Nephron progenitor cell (in vitro differentiated cells): ENCODE results near the gene FGF12.

Experiments
- DNase-seq: peaks from one replicate; pipeline ENCODE4 v3.0.0; 2021
- H3K27ac Mint-ChIP-seq: 2 replicates; pipeline ENCODE4 v1.8.0; 2021; ENCODE audit warnings: mild to moderate bottlenecking, moderate library complexity, mixed read lengths
- H3K27me3 Mint-ChIP-seq: 2 replicates; pipeline ENCODE4 v1.8.0; 2021; ENCODE audit warnings: mild to moderate bottlenecking, low read depth, mixed read lengths; ENCODE audit not compliant: poor library complexity
- H3K36me3 Mint-ChIP-seq: 2 replicates; pipeline ENCODE4 v1.8.0; 2021; ENCODE audit warnings: low read depth, mixed read lengths
- H3K4me1 Mint-ChIP-seq: 2 replicates; pipeline ENCODE4 v1.8.0; 2021; ENCODE audit warnings: mixed read lengths
- H3K4me3 Mint-ChIP-seq: 2 replicates; pipeline ENCODE4 v1.8.0; 2021; ENCODE audit warnings: mild to moderate bottlenecking, moderate library complexity, mixed read lengths
- H3K9me3 Mint-ChIP-seq: 2 replicates; pipeline ENCODE4 v1.8.0; 2021; ENCODE audit warnings: mild to moderate bottlenecking, moderate library complexity, mixed read lengths
- TF ChIP-seq, protein P1 (sequence below): fragments of 200-600 bp; sonication (generic); IDR thresholded peaks from 2 replicates; pipeline ENCODE4 v1.5.0; 2021; ENCODE audit warnings: antibody characterized with exemption

The FGF12 gene

DNA sequence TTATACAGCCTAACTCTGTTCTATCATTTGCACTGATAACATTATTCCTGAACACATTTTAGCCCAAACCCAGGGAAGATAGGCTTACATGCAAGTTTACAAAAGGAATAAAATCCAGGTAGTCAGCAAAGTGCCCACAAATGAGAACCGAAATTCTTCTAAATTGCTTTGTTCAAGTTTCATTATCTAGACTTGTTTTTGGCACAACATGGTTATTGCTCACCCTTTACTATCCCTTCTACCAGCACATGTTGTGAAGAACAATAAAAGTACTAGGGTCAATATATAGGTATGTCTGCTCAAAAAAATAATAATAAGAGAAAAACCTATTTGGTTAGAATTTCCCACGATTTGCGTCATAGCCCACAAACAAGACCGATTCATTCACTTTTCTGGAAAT lies 430.5 kb downstream of the FGF12 start:
- Mint-ChIP-seq H3K9me3 (no peaks in the 10 kb centered on the region), H3K4me3 (no peak overlapping the region), H3K27ac (no peak overlapping the region), H3K36me3 (no peaks in the 10 kb centered on the region), H3K27me3 (no peaks in the 10 kb centered on the region), H3K4me1 (no peaks in the 10 kb centered on the region)
- no peak for DNase-seq
- TF ChIP-seq, protein P1, sequence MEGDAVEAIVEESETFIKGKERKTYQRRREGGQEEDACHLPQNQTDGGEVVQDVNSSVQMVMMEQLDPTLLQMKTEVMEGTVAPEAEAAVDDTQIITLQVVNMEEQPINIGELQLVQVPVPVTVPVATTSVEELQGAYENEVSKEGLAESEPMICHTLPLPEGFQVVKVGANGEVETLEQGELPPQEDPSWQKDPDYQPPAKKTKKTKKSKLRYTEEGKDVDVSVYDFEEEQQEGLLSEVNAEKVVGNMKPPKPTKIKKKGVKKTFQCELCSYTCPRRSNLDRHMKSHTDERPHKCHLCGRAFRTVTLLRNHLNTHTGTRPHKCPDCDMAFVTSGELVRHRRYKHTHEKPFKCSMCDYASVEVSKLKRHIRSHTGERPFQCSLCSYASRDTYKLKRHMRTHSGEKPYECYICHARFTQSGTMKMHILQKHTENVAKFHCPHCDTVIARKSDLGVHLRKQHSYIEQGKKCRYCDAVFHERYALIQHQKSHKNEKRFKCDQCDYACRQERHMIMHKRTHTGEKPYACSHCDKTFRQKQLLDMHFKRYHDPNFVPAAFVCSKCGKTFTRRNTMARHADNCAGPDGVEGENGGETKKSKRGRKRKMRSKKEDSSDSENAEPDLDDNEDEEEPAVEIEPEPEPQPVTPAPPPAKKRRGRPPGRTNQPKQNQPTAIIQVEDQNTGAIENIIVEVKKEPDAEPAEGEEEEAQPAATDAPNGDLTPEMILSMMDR: no peak

DNA sequence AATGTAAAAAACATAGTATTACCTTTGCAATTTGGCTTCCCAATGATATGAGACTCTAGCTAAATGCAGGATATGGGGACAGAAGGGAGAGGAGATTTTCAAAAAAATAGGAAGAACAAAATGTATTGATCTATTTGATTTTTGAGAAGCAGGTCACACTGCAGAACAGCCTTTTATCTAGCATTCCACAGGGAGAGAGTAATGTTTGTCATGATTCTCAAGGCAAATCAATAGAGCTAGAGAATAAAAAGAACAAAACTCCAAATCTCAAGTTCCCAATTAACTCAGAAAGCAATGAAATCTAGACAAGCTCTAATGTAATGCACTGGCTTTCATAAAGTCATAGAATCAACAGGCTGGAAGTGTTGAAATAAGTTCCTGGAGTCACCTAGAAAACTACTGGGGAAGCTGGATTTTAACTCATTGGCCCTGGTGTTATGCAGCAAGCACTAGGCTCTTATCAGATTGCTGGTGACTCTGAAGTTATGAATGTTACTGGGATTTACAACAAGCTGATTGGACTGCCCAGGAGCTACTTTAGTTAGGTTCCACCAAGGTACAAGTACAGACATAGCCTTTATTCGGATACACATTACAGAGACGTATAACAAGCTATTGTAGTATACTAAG lies 442.8 kb downstream of the FGF12 start:
- Mint-ChIP-seq H3K4me1 (no peaks in the 10 kb centered on the region), H3K27ac (no peak overlapping the region), H3K36me3 (no peaks in the 10 kb centered on the region), H3K4me3 (no peak overlapping the region), H3K9me3 (no peaks in the 10 kb centered on the region), H3K27me3 (no peaks in the 10 kb centered on the region)
- TF ChIP-seq, protein P1: no peak
- no peak for DNase-seq

DNA sequence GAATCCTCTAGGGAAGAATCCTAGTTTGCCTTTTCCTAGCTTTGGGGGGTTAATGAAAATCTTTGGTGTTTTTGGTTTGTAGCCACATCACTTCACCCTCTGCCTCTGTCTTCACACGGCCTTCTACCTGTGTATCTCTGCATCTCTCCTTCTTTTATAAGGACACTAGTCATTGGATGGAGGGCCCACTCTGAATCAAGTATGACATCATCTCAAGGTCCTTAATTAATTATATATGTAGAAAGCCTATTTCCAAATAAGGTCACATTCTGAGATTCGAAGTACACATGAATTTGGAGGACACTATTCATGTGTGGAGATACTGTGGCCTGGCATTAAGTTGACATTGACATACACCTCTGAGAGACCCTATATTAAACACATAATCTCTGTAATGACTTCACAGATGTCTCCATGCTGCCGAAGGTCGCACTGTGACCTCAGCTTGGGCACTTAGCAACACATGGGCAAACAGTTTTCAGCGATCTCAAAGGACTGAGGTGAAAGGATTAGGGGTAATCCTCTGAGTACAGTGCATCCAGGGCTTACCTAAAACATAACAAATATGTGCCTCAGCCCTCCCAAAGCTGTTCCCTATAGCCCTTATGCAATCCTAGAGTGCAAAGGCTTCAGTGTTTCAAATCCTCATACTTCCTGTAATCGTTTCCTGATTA lies 446.0 kb downstream of the FGF12 start:
- H3K36me3 Mint-ChIP-seq: no peaks in the 10 kb centered on the region

DNA sequence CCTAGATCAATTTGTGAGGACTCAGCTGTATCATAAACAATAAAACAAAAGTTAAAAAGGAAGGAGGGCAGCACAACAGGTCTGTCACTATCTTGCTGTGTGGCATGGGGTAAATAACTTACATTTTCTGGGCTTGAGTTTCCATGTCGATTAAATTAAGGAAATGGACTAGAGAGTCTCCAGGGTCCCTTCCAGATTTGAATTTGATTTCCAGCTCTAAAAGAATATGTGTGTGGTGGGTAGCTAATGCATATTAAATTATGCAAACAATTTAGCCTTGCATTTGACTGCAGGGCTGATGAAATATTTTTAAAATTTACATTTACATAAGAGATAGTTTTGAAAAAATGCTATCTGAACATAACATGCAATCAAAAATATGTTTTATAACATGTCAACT lies 447.7 kb downstream of the FGF12 start:
- no peak overlapping the region for H3K4me3 Mint-ChIP-seq
- no peak for DNase-seq
- no peaks in the 10 kb centered on the region for H3K9me3 Mint-ChIP-seq
- H3K4me1 Mint-ChIP-seq: no peaks in the 10 kb centered on the region
- TF ChIP-seq, protein P1: no peak
- no peak overlapping the region for H3K27ac Mint-ChIP-seq
- no peaks in the 10 kb centered on the region for H3K27me3 Mint-ChIP-seq
- no peaks in the 10 kb centered on the region for H3K36me3 Mint-ChIP-seq

More for the DNA sequence above, 446.0 kb downstream of the FGF12 start:
- DNase-seq: no peak
- no peaks in the 10 kb centered on the region for H3K27me3 Mint-ChIP-seq
- TF ChIP-seq, protein P1: no peak
- H3K9me3 Mint-ChIP-seq: no peaks in the 10 kb centered on the region
- H3K27ac Mint-ChIP-seq: peak overlapping the region; percentile 34
- H3K4me3 Mint-ChIP-seq: no peak overlapping the region
- no peaks in the 10 kb centered on the region for H3K4me1 Mint-ChIP-seq

DNA sequence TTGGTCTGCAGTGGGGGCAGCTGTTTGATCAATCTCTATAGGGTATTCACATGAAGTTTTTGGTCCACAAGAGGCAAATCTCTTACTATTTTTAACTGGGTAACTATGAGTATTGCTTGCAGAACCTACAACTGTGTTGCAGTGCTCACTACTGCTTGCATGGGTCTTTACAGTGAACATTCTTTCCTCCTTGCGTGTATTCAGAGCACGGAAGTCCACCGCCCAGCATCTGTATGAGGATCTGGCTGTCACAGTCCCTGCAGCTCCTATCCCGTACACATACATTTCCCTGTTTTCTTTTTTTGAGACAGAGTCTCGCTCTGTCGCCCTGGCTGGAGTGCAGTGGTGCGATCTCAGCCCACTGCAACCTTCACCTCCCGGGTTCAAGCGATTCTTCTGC lies 449.9 kb downstream of the FGF12 start:
- Mint-ChIP-seq H3K27ac (no peak overlapping the region), H3K9me3 (no peaks in the 10 kb centered on the region), H3K27me3 (no peaks in the 10 kb centered on the region), H3K4me3 (no peak overlapping the region), H3K4me1 (no peaks in the 10 kb centered on the region), H3K36me3 (no peaks in the 10 kb centered on the region)
- TF ChIP-seq, protein P1: no peak
- no peak for DNase-seq
